Pancreas (tissue), 10 donors: ENCODE measurements around the gene MPP2. TPM values are rescaled to one million over a fixed set of nuclear protein-coding genes. Genes with fewer than 3 reads are reported as not detected.

Source experiments
- ATAC-seq, 4 donors: fragments of 200-7000 bp; cut with Tn5 transposase; one replicate each; pipeline versions ENCODE4 v1.8.0 to v1.9.1; 2020; ENCODE audit warnings: mild to moderate bottlenecking in 4 of 4, moderate library complexity in 4 of 4
- DNase-seq, 6 donors: peaks; one replicate each; pipeline ENCODE4 v3.0.0-alpha.2; 2020
- FAIRE-seq: peaks from 2 replicates; lab custom pipeline; 2012; peaks lifted over from hg19 to GRCh38; lab: Jason Lieb, UNC
- H3K27ac ChIP-seq, 4 donors: fragments of 200-600 bp; sonication (generic); 1 replicate in 3 of 4; 2 replicates in 1 of 4; pipeline versions ENCODE4 v1.5.0 to v1.8.0; 2020
- H3K27me3 ChIP-seq, 4 donors: fragments of 200-600 bp; one replicate each; pipeline ENCODE4 v1.8.0; 2021
- H3K36me3 ChIP-seq, 3 donors: fragments of 200-600 bp; sonication (generic) in 1 of 3; one replicate each; pipeline versions ENCODE4 v1.5.0 to v1.8.0; 2020 to 2021
- H3K4me1 ChIP-seq, 3 donors: fragments of 200-600 bp; one replicate each; pipeline ENCODE4 v1.8.0; 2021
- H3K4me3 ChIP-seq, 4 donors: fragments of 200-600 bp; sonication (generic) in 2 of 4; one replicate each; pipeline versions ENCODE4 v1.5.0 to v1.8.0; 2020 to 2021
- H3K9me3 ChIP-seq, 4 donors: fragments of 200-600 bp; one replicate each; pipeline ENCODE4 v1.8.0; 2021
- WGBS, 2 donors: extraction: QIAGEN DNeasy Blood & Tissue Kit; methylation state at CpG; one replicate each; pipeline ENCODE4 v1.1.7; 2013; 5-methylcytosine and 5-hydroxymethylcytosine counted together
- intact Hi-C, 3 donors: fragments of 100-400 bp; cut with DNase I; formaldehyde crosslinking; loops; one replicate each; pipeline versions ENCODE4 v1.11.1 to v1.14.2; 2022
- polyA plus RNA-seq, 2 donors: library from polyadenylated mRNA; stranded (reverse); fragments of 200-250 nt; gene quantifications; one replicate each; pipeline ENCODE4 v1.2.3, GENCODE V29; 2013
- total RNA-seq, 6 donors: library from RNA; stranded (reverse); fragmentation: NEBNext Ultra II Directional in 4 of 6; extraction: Animal tissue kit (Norgen Biotek cat#: 25700) in 4 of 6; gene quantifications; one replicate each; pipeline versions ENCODE4 v1.2.1 to v1.2.4, GENCODE V29; 2021 to 2023
- TF ChIP-seq, protein P1 (sequence below), 4 donors: fragments of 200-600 bp; sonication (generic) in 3 of 4; IDR thresholded peaks; one replicate each; pipeline versions ENCODE4 v1.5.0 to v1.8.0; 2021; ENCODE audit warnings: antibody characterized with exemption in 4 of 4
- donor health status: healthy with polysubstance abuse.
- donor health status: DM: no; HTN: no; CAD: no; lungs with moderate emphysema.
- donor health status: DM: no; HTN: no; CAD: no.
- donor health status: control.
- donor health status: control.
- donor health status: Bipolar disorder and iron deficiency.
- donor health status: DM: yes; HTN: yes; CAD: no.
- donor health status: DM: no; HTN: no; CAD: no.
- donor health status: DM: no; HTN: no; CAD: no.
- donor health status: DM: yes; HTN: yes; CAD: no.

The MPP2 gene
- total and polyA plus RNA-seq, 8 donors: 1.0 to 6.6 (median 2.2) TPM

DNA sequence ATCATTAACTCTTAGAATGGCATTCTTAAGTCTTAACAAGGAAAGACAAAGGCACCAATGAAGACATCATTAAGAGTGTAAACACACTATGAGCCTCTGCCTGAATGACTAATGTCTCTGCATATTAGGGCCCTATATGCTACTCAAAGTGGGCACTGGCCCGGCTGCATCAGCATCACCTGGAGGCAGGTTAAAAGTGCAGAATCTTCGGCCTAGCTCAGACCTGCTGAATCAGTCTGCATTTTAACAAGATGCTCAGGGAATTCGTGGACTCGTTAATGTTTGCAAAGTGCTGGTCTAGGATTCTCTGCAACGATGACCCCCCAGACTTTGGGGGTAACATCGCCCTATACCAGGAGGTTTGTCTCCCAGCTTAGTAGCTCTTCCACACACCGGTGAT lies 81.1 kb downstream of the MPP2 start:
- 88 to 94% methylated on average over 7 of the region's 7 CpGs for WGBS, 2 donors
- FAIRE-seq: no peak
- no peaks in the 10 kb centered on the region for H3K27me3 ChIP-seq
- no peak overlapping the region for H3K27ac ChIP-seq
- no peaks in the 10 kb centered on the region for H3K36me3 ChIP-seq
- no peak for DNase-seq
- H3K4me1 ChIP-seq: no peaks in the 10 kb centered on the region
- TF ChIP-seq, protein P1, sequence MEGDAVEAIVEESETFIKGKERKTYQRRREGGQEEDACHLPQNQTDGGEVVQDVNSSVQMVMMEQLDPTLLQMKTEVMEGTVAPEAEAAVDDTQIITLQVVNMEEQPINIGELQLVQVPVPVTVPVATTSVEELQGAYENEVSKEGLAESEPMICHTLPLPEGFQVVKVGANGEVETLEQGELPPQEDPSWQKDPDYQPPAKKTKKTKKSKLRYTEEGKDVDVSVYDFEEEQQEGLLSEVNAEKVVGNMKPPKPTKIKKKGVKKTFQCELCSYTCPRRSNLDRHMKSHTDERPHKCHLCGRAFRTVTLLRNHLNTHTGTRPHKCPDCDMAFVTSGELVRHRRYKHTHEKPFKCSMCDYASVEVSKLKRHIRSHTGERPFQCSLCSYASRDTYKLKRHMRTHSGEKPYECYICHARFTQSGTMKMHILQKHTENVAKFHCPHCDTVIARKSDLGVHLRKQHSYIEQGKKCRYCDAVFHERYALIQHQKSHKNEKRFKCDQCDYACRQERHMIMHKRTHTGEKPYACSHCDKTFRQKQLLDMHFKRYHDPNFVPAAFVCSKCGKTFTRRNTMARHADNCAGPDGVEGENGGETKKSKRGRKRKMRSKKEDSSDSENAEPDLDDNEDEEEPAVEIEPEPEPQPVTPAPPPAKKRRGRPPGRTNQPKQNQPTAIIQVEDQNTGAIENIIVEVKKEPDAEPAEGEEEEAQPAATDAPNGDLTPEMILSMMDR (IDR thresholded peaks at IDR 0.05): no peak
- no peak for ATAC-seq
- intact Hi-C loops: no loop called here
- H3K9me3 ChIP-seq: no peaks in the 10 kb centered on the region
- H3K4me3 ChIP-seq: no peak overlapping the region

DNA sequence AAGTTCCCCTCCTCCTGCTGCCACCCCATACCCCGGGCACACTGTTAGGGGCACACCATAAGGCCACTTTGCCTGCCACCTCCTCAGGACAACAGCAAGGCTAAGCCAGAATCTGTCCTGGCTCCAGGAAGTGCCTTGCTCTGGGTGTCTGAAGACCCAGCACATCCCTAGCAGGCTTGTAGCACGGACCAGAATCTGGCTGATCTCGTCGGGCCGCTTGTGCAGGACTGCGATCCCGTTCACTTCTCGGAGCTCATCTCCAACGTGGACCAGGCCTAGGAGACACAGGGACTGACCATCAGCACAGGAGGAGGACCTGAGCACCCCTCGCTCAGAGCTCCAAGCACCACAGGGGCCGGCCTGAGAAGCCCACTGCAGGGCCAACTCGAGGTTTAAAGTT lies 81.8 kb downstream of the MPP2 start:
- DNase-seq: no peak
- no peaks in the 10 kb centered on the region for H3K9me3 ChIP-seq
- no peaks in the 10 kb centered on the region for H3K27me3 ChIP-seq
- H3K4me3 ChIP-seq: no peak overlapping the region
- intact Hi-C loops: no loop called here
- TF ChIP-seq, protein P1 (IDR thresholded peaks at IDR 0.05): no peak
- H3K36me3 ChIP-seq: no peaks in the 10 kb centered on the region
- ATAC-seq: no peak
- no peak overlapping the region for H3K27ac ChIP-seq
- whole genome bisulfite sequencing, 2 donors: 89 to 92% methylated on average over 12 of the region's 12 CpGs
- H3K4me1 ChIP-seq: no peaks in the 10 kb centered on the region
- no peak for FAIRE-seq

Other genes starting within 250 kb of the MPP2 start
- gene MEOX1, start 245.6 kb downstream of the MPP2 start, total RNA-seq: 1 to 10 TPM in 3 of 6 donors, under 1 TPM in 3; 0.28 to 1.6 (median 0.98) TPM
- gene MEOX1, start 245.6 kb downstream of the MPP2 start, polyA plus RNA-seq: 1 to 10 TPM; 3.3 to 4.3 TPM
- not detected for gene SOST, start 148.7 kb downstream of the MPP2 start, total RNA-seq
- not detected for gene SOST, start 148.7 kb downstream of the MPP2 start, polyA plus RNA-seq
- gene DUSP3, start 128.6 kb downstream of the MPP2 start, total RNA-seq: 10 to 100 TPM; 29.4 to 45.9 (median 40.7) TPM
- gene DUSP3, start 128.6 kb downstream of the MPP2 start, polyA plus RNA-seq: 10 to 100 TPM; 38.4 to 52.3 TPM
- gene CFAP97D1, start 127.1 kb downstream of the MPP2 start, total RNA-seq: under 1 TPM in 1 of 6 donors, not detected in 5; 0.06 TPM
- gene CFAP97D1, start 127.1 kb downstream of the MPP2 start, polyA plus RNA-seq: not detected
- 1 to 10 TPM; 3.4 to 7.0 (median 4.9) TPM for gene MPP3, start 74.4 kb downstream of the MPP2 start, total RNA-seq
- 10 to 100 TPM; 15.5 to 42.5 TPM for gene MPP3, start 74.4 kb downstream of the MPP2 start, polyA plus RNA-seq
- under 1 TPM; 0.09 to 0.69 (median 0.37) TPM for gene CD300LG, start 60.4 kb downstream of the MPP2 start, total RNA-seq
- 1 to 10 TPM in 1 of 2 donors, under 1 TPM in 1; 0.47 to 4.3 TPM for gene CD300LG, start 60.4 kb downstream of the MPP2 start, polyA plus RNA-seq
- 10 to 100 TPM in 4 of 6 donors, 1 to 10 TPM in 2; 7.2 to 46.0 (median 22.7) TPM for gene PPY, start 34.9 kb upstream of the MPP2 start, total RNA-seq
- gene PPY, start 34.9 kb upstream of the MPP2 start, polyA plus RNA-seq: 100 to 1,000 TPM in 1 of 2 donors, 10 to 100 TPM in 1; 57.7 to 392 TPM
- under 1 TPM in 2 of 6 donors, not detected in 4; 0.35 to 0.49 TPM for gene PYY, start 46.4 kb upstream of the MPP2 start, total RNA-seq
- gene PYY, start 46.4 kb upstream of the MPP2 start, polyA plus RNA-seq: 1 to 10 TPM in 1 of 2 donors, under 1 TPM in 1; 0.66 to 1.1 TPM
- gene NAGS, start 97.1 kb upstream of the MPP2 start, total RNA-seq: 1 to 10 TPM in 1 of 6 donors, under 1 TPM in 5; 0.09 to 1.1 (median 0.48) TPM
- 1 to 10 TPM in 1 of 2 donors, under 1 TPM in 1; 0.38 to 1.8 TPM for gene NAGS, start 97.1 kb upstream of the MPP2 start, polyA plus RNA-seq
- 10 to 100 TPM; 14.4 to 22.7 (median 20.3) TPM for gene TMEM101, start 107.4 kb upstream of the MPP2 start, total RNA-seq
- 10 to 100 TPM; 16.4 to 20.2 TPM for gene TMEM101, start 107.4 kb upstream of the MPP2 start, polyA plus RNA-seq
- 10 to 100 TPM; 19.0 to 29.6 (median 25.7) TPM for gene LSM12, start 159.1 kb upstream of the MPP2 start, total RNA-seq
- gene LSM12, start 159.1 kb upstream of the MPP2 start, polyA plus RNA-seq: 10 to 100 TPM; 14.5 to 21.3 TPM
- 10 to 100 TPM in 5 of 6 donors, 1 to 10 TPM in 1; 9.1 to 28.0 (median 24.0) TPM for gene G6PC3, start 163.2 kb upstream of the MPP2 start, total RNA-seq
- 10 to 100 TPM; 48.3 to 54.2 TPM for gene G6PC3, start 163.2 kb upstream of the MPP2 start, polyA plus RNA-seq
- gene HDAC5, start 216.1 kb upstream of the MPP2 start, total RNA-seq: 10 to 100 TPM; 10.9 to 32.1 (median 16.1) TPM
- 10 to 100 TPM; 25.8 to 38.1 TPM for gene HDAC5, start 216.1 kb upstream of the MPP2 start, polyA plus RNA-seq
- gene HROB, start 234.4 kb upstream of the MPP2 start, total RNA-seq: under 1 TPM; 0.09 to 0.97 (median 0.45) TPM
- under 1 TPM; 0.27 to 0.40 TPM for gene HROB, start 234.4 kb upstream of the MPP2 start, polyA plus RNA-seq